H1 (cell line): ENCODE data around the gene ME1. TPM values are rescaled to one million over a fixed set of nuclear protein-coding genes. Genes with fewer than 3 reads are reported as not detected.

Experiments
- CTCF ChIA-PET: fragments of 300-600 bp; sonication (Branson Sonifier 250); formaldehyde crosslinking; loops from one replicate; lab custom pipeline; 2021; ENCODE audit not compliant: partially characterized antibody; lab: Charles Lee
- POLR2A ChIA-PET: fragments of 300-600 bp; sonication (Branson Sonifier 250); formaldehyde crosslinking; loops from one replicate; lab custom pipeline; 2021; ENCODE audit warnings: inconsistent platforms; ENCODE audit not compliant: partially characterized antibody; lab: Charles Lee
- DNase-seq, 2 experiments: peaks; one replicate each; pipeline versions ENCODE4 v3.0.0 to v3.0.0-alpha.2; 2010 to 2022; ENCODE audit warnings: low spot score in 2 of 2, low read depth in 1 of 2, mixed read lengths in 1 of 2
- FAIRE-seq: peaks from 2 replicates; lab custom pipeline; 2011; peaks lifted over from hg19 to GRCh38; lab: Jason Lieb, UNC
- H2AFZ ChIP-seq: 2 replicates; pipeline ENCODE4 v1.8.1; 2012; ENCODE audit warnings: low read length, inconsistent platforms
- H2AK5ac ChIP-seq: 2 replicates; pipeline ENCODE4 v1.6.1; 2013; ENCODE audit warnings: low read depth, low read length
- H2BK120ac ChIP-seq: replicated peaks from 2 replicates; pipeline ENCODE3; 2013; ENCODE audit warnings: low read depth, low read length, inconsistent platforms
- H2BK12ac ChIP-seq: 2 replicates; pipeline ENCODE4 v1.6.1; 2013; ENCODE audit warnings: low read depth, low read length
- H2BK15ac ChIP-seq: 2 replicates; pipeline ENCODE4 v1.6.1; 2013; ENCODE audit warnings: low read length
- H2BK20ac ChIP-seq: 2 replicates; pipeline ENCODE4 v1.6.1; 2013; ENCODE audit warnings: low read length
- H2BK5ac ChIP-seq: 2 replicates; pipeline ENCODE4 v1.6.1; 2013; ENCODE audit warnings: low read depth, low read length
- H3K14ac ChIP-seq: 2 replicates; pipeline ENCODE4 v1.6.1; 2013; ENCODE audit warnings: inconsistent platforms; ENCODE audit not compliant: insufficient read length
- H3K18ac ChIP-seq: 2 replicates; pipeline ENCODE4 v1.6.1; 2013; ENCODE audit warnings: low read length; ENCODE audit errors: extremely low read depth
- H3K23ac ChIP-seq: 2 replicates; pipeline ENCODE4 v1.6.1; 2013; ENCODE audit warnings: inconsistent platforms; ENCODE audit not compliant: insufficient read length
- H3K23me2 ChIP-seq: 2 replicates; pipeline ENCODE4 v1.6.1; 2013; ENCODE audit warnings: low read depth, low read length
- H3K27ac ChIP-seq: 2 replicates; pipeline ENCODE4 v1.6.1; 2011; ENCODE audit warnings: low read depth, low read length, inconsistent platforms
- H3K27me3 ChIP-seq, 4 experiments: replicated peaks in 1 of 4; 1 replicate in 1 of 4; 2 replicates in 3 of 4; pipeline versions ENCODE4 v1.6.1 to v1.8.1; 2011 to 2013; ENCODE audit warnings: low read length in 3 of 4, mild to moderate bottlenecking in 3 of 4, inconsistent platforms in 2 of 4, mixed read lengths in 2 of 4, moderate library complexity in 1 of 4; ENCODE audit not compliant: control insufficient read depth in 3 of 4, insufficient read depth in 3 of 4; ENCODE audit errors: extremely low read depth in 1 of 4
- H3K36me3 ChIP-seq, 4 experiments: 2 replicates each; pipeline versions ENCODE4 v1.6.1 to v1.8.1; 2011 to 2013; ENCODE audit warnings: mild to moderate bottlenecking in 4 of 4, low read length in 3 of 4, moderate library complexity in 2 of 4, control low read depth in 1 of 4, inconsistent platforms in 1 of 4; ENCODE audit not compliant: insufficient read depth in 4 of 4, control insufficient read depth in 2 of 4
- H3K4ac ChIP-seq: replicated peaks from 2 replicates; pipeline ENCODE3; 2013; ENCODE audit warnings: low read length, low read depth, mixed read lengths, inconsistent platforms; ENCODE audit not compliant: insufficient read length
- H3K4me1 ChIP-seq, 4 experiments: replicated peaks in 1 of 4; 1 replicate in 1 of 4; 2 replicates in 3 of 4; pipeline versions ENCODE4 v1.6.1 to v1.8.1; 2011 to 2013; ENCODE audit warnings: low read length in 3 of 4, inconsistent platforms in 2 of 4, mixed read lengths in 1 of 4; ENCODE audit not compliant: insufficient read depth in 4 of 4, control insufficient read depth in 3 of 4
- H3K4me2 ChIP-seq, 2 experiments: 2 replicates each; pipeline versions ENCODE4 v1.6.1 to v1.8.1; 2011 to 2013; ENCODE audit warnings: low read depth in 2 of 2, low read length in 2 of 2, control low read depth in 1 of 2, inconsistent platforms in 1 of 2, mild to moderate bottlenecking in 1 of 2; ENCODE audit not compliant: insufficient read depth in 1 of 2
- H3K4me3 ChIP-seq, 4 experiments: fragments of 200-600, 300-600 bp in 1 of 4; sonication (generic), shearing (Covaris generic), sonication (Bioruptor Twin) in 1 of 4; 2 replicates each; pipeline versions ENCODE4 v1.5.1 to v1.8.1; 2011 to 2016; ENCODE audit warnings: low read length in 4 of 4, low read depth in 3 of 4, control low read depth in 2 of 4, inconsistent platforms in 2 of 4, mild to moderate bottlenecking in 2 of 4, mixed read lengths in 1 of 4, moderate library complexity in 1 of 4; ENCODE audit not compliant: insufficient read depth in 2 of 4; ENCODE audit errors: extremely low read depth in 1 of 4
- H3K56ac ChIP-seq: replicated peaks from 2 replicates; pipeline ENCODE3; 2013; ENCODE audit warnings: low read depth, mild to moderate bottlenecking, mixed read lengths, low read length, inconsistent platforms; ENCODE audit not compliant: insufficient read length
- H3K79me1 ChIP-seq: 2 replicates; pipeline ENCODE4 v1.6.1; 2013; ENCODE audit warnings: low read depth, low read length, control low read depth
- H3K79me2 ChIP-seq, 2 experiments: 2 replicates each; pipeline versions ENCODE4 v1.6.1 to v1.8.1; 2012 to 2013; ENCODE audit warnings: low read length in 2 of 2, mild to moderate bottlenecking in 2 of 2, inconsistent platforms in 1 of 2; ENCODE audit not compliant: insufficient read depth in 2 of 2, control insufficient read depth in 1 of 2
- H3K9ac ChIP-seq, 4 experiments: replicated peaks in 1 of 4; 1 replicate in 1 of 4; 2 replicates in 3 of 4; pipeline versions ENCODE4 v1.6.1 to v1.8.1; 2011 to 2013; ENCODE audit warnings: low read depth in 3 of 4, low read length in 3 of 4, control low read depth in 2 of 4, mild to moderate bottlenecking in 2 of 4, moderate library complexity in 2 of 4, inconsistent platforms in 1 of 4; ENCODE audit errors: extremely low read depth in 1 of 4
- H3K9me3 ChIP-seq, 2 experiments: 2 replicates each; pipeline versions ENCODE4 v1.6.1 to v1.8.1; 2012 to 2013; ENCODE audit warnings: mild to moderate bottlenecking in 2 of 2, moderate library complexity in 2 of 2, control low read depth in 1 of 2, inconsistent platforms in 1 of 2, low read depth in 1 of 2, low read length in 1 of 2, mixed read lengths in 1 of 2; ENCODE audit not compliant: insufficient read depth in 2 of 2
- H4K20me1 ChIP-seq, 2 experiments: replicated peaks in 1 of 2; 2 replicates each; pipeline versions ENCODE3 to v1.8.1; 2011 to 2013; ENCODE audit warnings: inconsistent platforms in 2 of 2, low read length in 2 of 2, mild to moderate bottlenecking in 1 of 2; ENCODE audit not compliant: insufficient read depth in 2 of 2, control insufficient read depth in 1 of 2
- H4K5ac ChIP-seq: 2 replicates; pipeline ENCODE4 v1.6.1; 2013; ENCODE audit warnings: low read length, low read depth, mixed read lengths, inconsistent platforms; ENCODE audit not compliant: insufficient read length
- H4K8ac ChIP-seq: 2 replicates; pipeline ENCODE4 v1.8.0; 2013; ENCODE audit warnings: mild to moderate bottlenecking, moderate library complexity, low read length, inconsistent platforms; ENCODE audit not compliant: insufficient read depth; ENCODE audit errors: extremely low read depth
- H4K91ac ChIP-seq: replicated peaks from 2 replicates; pipeline ENCODE3; 2013; ENCODE audit warnings: low read length, mixed read lengths, inconsistent platforms; ENCODE audit not compliant: insufficient read length
- HDAC6 ChIP-seq: IDR thresholded peaks from one replicate; pipeline ENCODE4 v1.7.1; 2012; ENCODE audit warnings: low read depth, mild to moderate bottlenecking, inconsistent platforms, low read length, moderate library complexity
- RAD21 ChIP-seq, 2 experiments: IDR thresholded peaks in 1 of 2; conservative IDR thresholded peaks in 1 of 2; 2 replicates each; pipeline ENCODE4 v1.6.1; 2011; ENCODE audit warnings: low read depth in 2 of 2, low read length in 2 of 2, improper control_type of control experiment in 1 of 2, inconsistent platforms in 1 of 2, mild to moderate bottlenecking in 1 of 2, moderate library complexity in 1 of 2
- WGBS, 2 experiments: shearing (Covaris generic) in 1 of 2; methylation state at CpG; one replicate each; pipeline versions ENCODE4 v1.1.6 to v1.1.7; 2013 to 2015; ENCODE audit warnings: low lambda C conversion rate in 2 of 2, mixed read lengths in 2 of 2, inconsistent platforms in 1 of 2, low coverage in 1 of 2, missing lambda C conversion rate in 1 of 2; ENCODE audit not compliant: insufficient replicate concordance in 2 of 2, insufficient coverage in 1 of 2, insufficient read length in 1 of 2; ENCODE audit errors: extremely low coverage in 1 of 2, missing lambda C conversion rate in 1 of 2; 5-methylcytosine and 5-hydroxymethylcytosine counted together
- polyA plus RNA-seq, 7 experiments: library from polyadenylated mRNA; depleted of rRNA in 3 of 7; stranded (reverse) in 5 of 7; unstranded in 2 of 7; fragments of >200 nt in 5 of 7; fragments of 200-250 nt in 2 of 7; gene quantifications; 1 replicate in 5 of 7; 2 replicates in 1 of 7; 4 replicates in 1 of 7; pipeline versions ENCODE4 v1.2.1 to v1.2.3, GENCODE V29; 2011 to 2013; ENCODE audit warnings: missing spikeins in 2 of 7, mixed read lengths in 2 of 7
- total RNA-seq: library from RNA; stranded (reverse); fragmentation: NEBNext Ultra II Directional; extraction: Animal tissue kit (Norgen Biotek cat#: 25700); gene quantifications from 2 replicates; pipeline ENCODE4 v1.2.1, GENCODE V29; 2021
- TF ChIP-seq, protein P1 (sequence below), 3 experiments: IDR thresholded peaks; 1 replicate in 2 of 3; 2 replicates in 1 of 3; pipeline versions ENCODE4 v1.5.1 to v1.6.1; 2011; ENCODE audit warnings: low read length in 3 of 3, mild to moderate bottlenecking in 3 of 3, inconsistent platforms in 2 of 3, low read depth in 1 of 3, moderate library complexity in 1 of 3; ENCODE audit not compliant: insufficient read depth in 1 of 3; ENCODE audit errors: control extremely low read depth in 1 of 3

The ME1 gene
- total and polyA plus RNA-seq, 2 of the 8 experiments (the other 6 are each of a cell fraction or from before 2014, with no cell fraction given): 1.3 to 3.9 TPM

DNA sequence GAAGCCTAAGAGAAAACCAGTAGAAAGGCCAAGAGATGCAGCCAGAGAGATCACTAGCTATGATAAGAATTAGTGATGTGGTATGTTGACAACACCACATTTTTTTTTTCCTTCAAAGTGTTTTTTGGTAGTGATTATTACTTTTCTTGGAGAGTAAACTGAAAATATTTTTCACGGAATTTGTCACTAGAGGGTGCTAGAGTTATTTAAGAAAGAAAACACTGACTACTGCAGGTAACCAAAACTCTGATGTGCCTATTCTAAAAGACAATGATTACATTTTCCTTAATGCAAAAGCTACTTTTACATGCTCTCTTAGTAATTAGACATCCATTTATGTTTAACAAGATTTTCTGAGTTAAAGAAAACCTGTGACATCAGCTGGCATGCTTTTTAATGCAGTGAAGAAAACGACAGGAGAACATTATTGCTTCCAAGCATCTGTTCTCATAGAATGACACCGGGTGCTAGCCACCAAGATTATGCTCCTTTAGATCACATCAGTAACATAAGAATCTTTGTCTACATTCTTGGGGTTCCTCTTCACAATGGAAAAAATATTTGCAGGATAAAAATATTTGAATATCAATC is 208.9 kb downstream of the ME1 start:
- no peak overlapping the region for H2BK15ac ChIP-seq
- H2AK5ac ChIP-seq: no peak overlapping the region
- no peak overlapping the region for H3K56ac ChIP-seq
- H3K27ac ChIP-seq: no peak overlapping the region
- ChIA-PET POLR2A (no interaction called here), CTCF (interaction anchor here (0.6 to 11.7 kb wide), 46 partner anchors 9 to 1031 kb away, joined by 3 to 310 read pairs (median 4); partner anchors contain the start of genes DOP1A and PRSS35)
- no peak overlapping the region for H3K9ac ChIP-seq
- no peak overlapping the region for H4K8ac ChIP-seq
- TF ChIP-seq RAD21 (IDR thresholded peaks at IDR 0.05 in 1 of 2, conservative IDR thresholded peaks at IDR 0.05 in 1 of 2; ENCODE audit: low read depth in 2 of 2, low read length in 2 of 2) (peak in 1 of 2 experiments; percentile 71; a peak in 3 of 4 replicates), HDAC6 (no peak)
- TF ChIP-seq, protein P1, sequence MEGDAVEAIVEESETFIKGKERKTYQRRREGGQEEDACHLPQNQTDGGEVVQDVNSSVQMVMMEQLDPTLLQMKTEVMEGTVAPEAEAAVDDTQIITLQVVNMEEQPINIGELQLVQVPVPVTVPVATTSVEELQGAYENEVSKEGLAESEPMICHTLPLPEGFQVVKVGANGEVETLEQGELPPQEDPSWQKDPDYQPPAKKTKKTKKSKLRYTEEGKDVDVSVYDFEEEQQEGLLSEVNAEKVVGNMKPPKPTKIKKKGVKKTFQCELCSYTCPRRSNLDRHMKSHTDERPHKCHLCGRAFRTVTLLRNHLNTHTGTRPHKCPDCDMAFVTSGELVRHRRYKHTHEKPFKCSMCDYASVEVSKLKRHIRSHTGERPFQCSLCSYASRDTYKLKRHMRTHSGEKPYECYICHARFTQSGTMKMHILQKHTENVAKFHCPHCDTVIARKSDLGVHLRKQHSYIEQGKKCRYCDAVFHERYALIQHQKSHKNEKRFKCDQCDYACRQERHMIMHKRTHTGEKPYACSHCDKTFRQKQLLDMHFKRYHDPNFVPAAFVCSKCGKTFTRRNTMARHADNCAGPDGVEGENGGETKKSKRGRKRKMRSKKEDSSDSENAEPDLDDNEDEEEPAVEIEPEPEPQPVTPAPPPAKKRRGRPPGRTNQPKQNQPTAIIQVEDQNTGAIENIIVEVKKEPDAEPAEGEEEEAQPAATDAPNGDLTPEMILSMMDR (IDR thresholded peaks at IDR 0.05; ENCODE audit: control extremely low read depth in 1 of 3, insufficient read depth in 1 of 3, low read depth in 1 of 3, low read length in 3 of 3): peak in 1 of 3 experiments; percentile 28; a peak in 2 of 4 replicates
- no peak overlapping the region for H2BK20ac ChIP-seq
- no peak overlapping the region for H2BK12ac ChIP-seq
- no peak overlapping the region for H4K5ac ChIP-seq
- H3K14ac ChIP-seq: no peak overlapping the region
- no peak overlapping the region for H2AFZ ChIP-seq
- no peaks in the 10 kb centered on the region for H3K36me3 ChIP-seq
- H3K4me3 ChIP-seq: no peak overlapping the region
- H3K23ac ChIP-seq: no peak overlapping the region
- no peaks in the 10 kb centered on the region for H3K27me3 ChIP-seq
- no peaks in the 10 kb centered on the region for H4K20me1 ChIP-seq
- H4K91ac ChIP-seq: no peak overlapping the region
- no peaks in the 10 kb centered on the region for H3K23me2 ChIP-seq
- H2BK120ac ChIP-seq: no peak overlapping the region
- no peaks in the 10 kb centered on the region for H3K79me2 ChIP-seq
- H3K79me1 ChIP-seq: no peaks in the 10 kb centered on the region
- WGBS, 2 experiments: 59% methylated on average over 3 of the region's 3 CpGs; no CpG with 5 or more reads in 1 of the 2 experiments
- no peaks in the 10 kb centered on the region for H3K9me3 ChIP-seq
- no peak overlapping the region for H2BK5ac ChIP-seq
- DNase-seq (no peak), FAIRE-seq (no peak)
- no peak overlapping the region for H3K4me2 ChIP-seq
- no peak overlapping the region for H3K18ac ChIP-seq
- no peaks in the 10 kb centered on the region for H3K4me1 ChIP-seq
- H3K4ac ChIP-seq: no peak overlapping the region
